Chondrocyte (in vitro differentiated cells): Measurements from ENCODE around the gene KRT2. TPM values are rescaled to one million over a fixed set of nuclear protein-coding genes. Genes with fewer than 3 reads are reported as not detected.

Experiments
- DNase-seq: peaks from one replicate; pipeline ENCODE4 v3.0.0; 2021; ENCODE audit warnings: mixed read lengths, low spot score
- H3K27ac Mint-ChIP-seq: one replicate; pipeline ENCODE4 v1.8.0; 2021; ENCODE audit warnings: mild to moderate bottlenecking, moderate library complexity, mixed read lengths; ENCODE audit not compliant: unreplicated experiment
- H3K27me3 Mint-ChIP-seq: 2 replicates; pipeline ENCODE4 v1.8.0; 2021; ENCODE audit warnings: low read depth, mixed read lengths
- H3K36me3 Mint-ChIP-seq: 2 replicates; pipeline ENCODE4 v1.8.0; 2021; ENCODE audit warnings: low read depth, mixed read lengths
- H3K4me1 Mint-ChIP-seq: 2 replicates; pipeline ENCODE4 v1.8.0; 2021; ENCODE audit warnings: low read depth, mild to moderate bottlenecking, mixed read lengths
- H3K4me3 Mint-ChIP-seq: one replicate; pipeline ENCODE4 v1.8.0; 2021; ENCODE audit warnings: mild to moderate bottlenecking, moderate library complexity, mixed read lengths; ENCODE audit not compliant: unreplicated experiment
- H3K9me3 Mint-ChIP-seq: 2 replicates; pipeline ENCODE4 v1.8.0; 2021; ENCODE audit warnings: low read depth, mixed read lengths
- total RNA-seq: library from RNA; stranded (reverse); gene quantifications from 3 replicates; pipeline ENCODE4 v1.2.1, GENCODE V29; 2021
- TF ChIP-seq, protein P1 (sequence below): fragments of 200-600 bp; sonication (generic); IDR thresholded peaks from 2 replicates; pipeline ENCODE4 v1.5.0; 2021; ENCODE audit warnings: antibody characterized with exemption, mild to moderate bottlenecking, moderate library complexity

KRT2 gene
- total RNA-seq, 1 donor from 2014 or later = not detected

DNA sequence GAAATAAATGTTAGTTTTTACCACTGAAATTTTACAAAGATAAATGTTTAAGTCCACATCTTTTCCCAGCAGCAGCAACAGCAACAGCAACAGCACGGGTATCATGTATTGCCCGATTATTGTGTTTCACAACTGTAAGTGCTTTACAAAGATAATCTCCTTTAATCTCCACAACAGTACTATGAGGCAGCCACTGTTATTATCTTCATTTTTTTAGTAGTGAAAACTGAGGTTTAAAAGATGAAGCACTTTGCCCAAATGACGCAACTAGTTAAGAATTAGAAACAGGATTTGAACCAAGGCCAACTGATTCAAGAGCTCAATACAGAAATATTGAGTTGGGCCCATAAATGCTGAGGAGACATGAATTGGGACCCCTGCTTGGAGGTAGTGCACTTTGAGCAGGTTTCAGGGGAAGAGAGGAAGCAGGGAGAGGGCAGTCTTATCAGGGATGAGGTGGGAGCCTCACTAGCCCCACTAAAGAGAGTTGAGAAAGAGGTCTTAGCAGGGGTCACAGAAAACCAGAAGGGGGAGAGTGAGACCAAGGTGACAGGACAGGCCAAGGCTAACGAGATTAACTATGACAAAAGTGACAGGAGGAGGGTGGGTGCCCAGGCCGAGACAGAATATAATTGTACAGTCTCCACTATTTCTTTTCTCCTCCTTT is 15.3 kb downstream of the KRT2 start:
- no peaks in the 10 kb centered on the region for H3K36me3 Mint-ChIP-seq
- no peak overlapping the region for H3K27ac Mint-ChIP-seq
- TF ChIP-seq, protein P1, sequence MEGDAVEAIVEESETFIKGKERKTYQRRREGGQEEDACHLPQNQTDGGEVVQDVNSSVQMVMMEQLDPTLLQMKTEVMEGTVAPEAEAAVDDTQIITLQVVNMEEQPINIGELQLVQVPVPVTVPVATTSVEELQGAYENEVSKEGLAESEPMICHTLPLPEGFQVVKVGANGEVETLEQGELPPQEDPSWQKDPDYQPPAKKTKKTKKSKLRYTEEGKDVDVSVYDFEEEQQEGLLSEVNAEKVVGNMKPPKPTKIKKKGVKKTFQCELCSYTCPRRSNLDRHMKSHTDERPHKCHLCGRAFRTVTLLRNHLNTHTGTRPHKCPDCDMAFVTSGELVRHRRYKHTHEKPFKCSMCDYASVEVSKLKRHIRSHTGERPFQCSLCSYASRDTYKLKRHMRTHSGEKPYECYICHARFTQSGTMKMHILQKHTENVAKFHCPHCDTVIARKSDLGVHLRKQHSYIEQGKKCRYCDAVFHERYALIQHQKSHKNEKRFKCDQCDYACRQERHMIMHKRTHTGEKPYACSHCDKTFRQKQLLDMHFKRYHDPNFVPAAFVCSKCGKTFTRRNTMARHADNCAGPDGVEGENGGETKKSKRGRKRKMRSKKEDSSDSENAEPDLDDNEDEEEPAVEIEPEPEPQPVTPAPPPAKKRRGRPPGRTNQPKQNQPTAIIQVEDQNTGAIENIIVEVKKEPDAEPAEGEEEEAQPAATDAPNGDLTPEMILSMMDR = no peak
- H3K4me1 Mint-ChIP-seq = no peaks in the 10 kb centered on the region
- H3K4me3 Mint-ChIP-seq = no peak overlapping the region
- H3K27me3 Mint-ChIP-seq = peaks cover 57% of the 10 kb centered on the region
- no peaks in the 10 kb centered on the region for H3K9me3 Mint-ChIP-seq
- DNase-seq = no peak

DNA sequence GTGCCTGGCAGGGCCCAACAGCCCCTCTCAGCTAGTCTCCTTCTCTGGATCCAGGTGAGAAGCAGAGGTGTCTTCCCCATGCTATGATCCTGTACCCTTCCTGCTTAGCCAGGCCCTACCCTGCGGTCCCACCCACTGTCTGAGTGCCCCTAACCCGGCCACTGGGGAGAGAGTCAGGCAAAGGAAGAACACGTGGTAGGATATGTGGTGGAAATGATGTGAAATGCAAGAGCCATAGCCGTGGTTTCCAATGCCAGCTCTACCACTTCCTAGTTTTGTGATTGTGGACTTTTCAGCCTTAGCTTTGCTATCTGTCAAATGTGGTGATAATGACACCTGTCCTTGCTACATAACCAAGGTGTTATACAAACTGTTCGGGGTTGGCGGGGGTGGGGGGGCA is 15.8 kb downstream of the KRT2 start:
- TF ChIP-seq, protein P1 = no peak
- H3K9me3 Mint-ChIP-seq = no peaks in the 10 kb centered on the region
- no peaks in the 10 kb centered on the region for H3K4me1 Mint-ChIP-seq
- no peaks in the 10 kb centered on the region for H3K36me3 Mint-ChIP-seq
- no peak overlapping the region for H3K27ac Mint-ChIP-seq
- H3K4me3 Mint-ChIP-seq = no peak overlapping the region
- DNase-seq = no peak
- peaks cover 53% of the 10 kb centered on the region for H3K27me3 Mint-ChIP-seq

DNA sequence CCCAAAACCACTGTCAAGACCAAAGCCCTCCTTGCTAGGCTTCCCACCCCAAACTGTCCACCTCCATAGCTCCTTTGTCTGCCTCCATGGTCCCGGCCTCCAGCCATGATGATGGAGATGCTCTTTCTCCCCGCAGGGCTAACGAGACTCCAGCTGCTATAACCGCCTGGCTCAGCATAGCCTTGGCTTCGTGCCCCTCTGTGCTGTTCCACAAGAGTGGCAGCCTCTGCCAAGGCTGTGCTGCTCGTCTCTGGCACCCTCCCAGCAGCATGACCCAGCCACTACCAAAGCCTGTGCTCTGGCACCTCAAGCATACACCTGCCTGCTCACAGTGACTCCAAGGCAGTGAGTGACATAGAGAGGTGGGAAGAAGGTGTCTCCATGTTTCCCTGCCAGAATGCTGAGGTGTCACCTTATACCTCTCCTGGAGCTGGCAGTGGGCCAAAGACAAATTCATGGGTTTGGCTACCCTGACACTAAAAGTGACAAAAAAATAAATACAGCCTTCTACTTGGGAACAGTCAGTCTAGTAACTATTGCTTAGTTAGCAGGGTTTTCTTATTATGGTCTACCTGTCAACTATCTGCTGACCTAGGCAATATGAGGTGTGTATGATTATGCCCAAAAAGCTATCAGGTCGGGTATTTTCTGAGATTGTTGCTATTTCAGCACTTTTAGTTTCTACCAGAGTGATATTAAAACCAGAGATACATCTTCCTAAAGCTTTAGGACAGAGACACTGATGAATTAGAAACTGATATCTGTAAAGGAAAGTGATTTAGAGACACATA is 17.6 kb downstream of the KRT2 start:
- H3K4me1 Mint-ChIP-seq = peaks cover 5% of the 10 kb centered on the region
- DNase-seq = no peak
- H3K27ac Mint-ChIP-seq = no peak overlapping the region
- no peak overlapping the region for H3K4me3 Mint-ChIP-seq
- peaks cover 59% of the 10 kb centered on the region for H3K27me3 Mint-ChIP-seq
- H3K9me3 Mint-ChIP-seq = no peaks in the 10 kb centered on the region
- TF ChIP-seq, protein P1 = no peak
- H3K36me3 Mint-ChIP-seq = no peaks in the 10 kb centered on the region

- H3K27ac Mint-ChIP-seq = no peak overlapping the region
- H3K4me3 Mint-ChIP-seq = no peak overlapping the region
- TF ChIP-seq, protein P1 = no peak
- H3K9me3 Mint-ChIP-seq = no peaks in the 10 kb centered on the region
- no peaks in the 10 kb centered on the region for H3K36me3 Mint-ChIP-seq
- H3K27me3 Mint-ChIP-seq = peaks cover 53% of the 10 kb centered on the region
- peaks cover 5% of the 10 kb centered on the region for H3K4me1 Mint-ChIP-seq
- DNase-seq = no peak
Observed at GRCh38 chr12:52633383-52633782, 18.6 kb downstream of the KRT2 start.

DNA sequence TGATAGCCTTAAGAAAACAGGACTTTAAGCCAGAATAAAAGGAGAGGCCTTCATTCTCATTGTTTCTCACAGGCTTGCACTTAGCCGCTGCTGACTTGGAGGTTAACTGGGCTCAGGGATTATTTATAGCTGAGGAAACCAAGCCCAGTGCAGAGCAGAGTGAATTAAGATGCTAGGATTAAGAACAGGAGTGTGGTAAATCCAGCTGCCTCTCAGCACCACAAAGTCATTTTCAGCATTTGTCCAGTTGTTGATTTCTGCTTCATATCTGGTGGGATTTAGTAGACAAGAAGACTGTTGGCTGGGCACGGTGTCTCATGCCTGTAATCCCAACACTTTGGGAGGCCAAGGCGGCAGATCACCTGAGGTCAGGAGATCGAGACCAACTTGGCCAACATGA is 19.4 kb downstream of the KRT2 start:
- TF ChIP-seq, protein P1 = no peak
- Mint-ChIP-seq H3K27ac (no peak overlapping the region), H3K4me3 (no peak overlapping the region), H3K9me3 (no peaks in the 10 kb centered on the region), H3K27me3 (peaks cover 55% of the 10 kb centered on the region), H3K4me1 (peaks cover 5% of the 10 kb centered on the region), H3K36me3 (no peaks in the 10 kb centered on the region)
- DNase-seq = no peak
